GM12892 (cell line): ENCODE measurements around the gene P2RY14.

Source experiments
- POLR2A ChIP-seq: IDR thresholded peaks from 2 replicates; pipeline ENCODE4 v1.6.1; 2011; ENCODE audit warnings: low read depth, low read length, control low read depth
- POLR2AphosphoS5 ChIP-seq: IDR thresholded peaks from 2 replicates; pipeline ENCODE4 v1.6.1; 2011; ENCODE audit warnings: low read depth, low read length, control low read depth
- TAF1 ChIP-seq: IDR thresholded peaks from 2 replicates; pipeline ENCODE4 v1.6.1; 2011; ENCODE audit warnings: low read depth, mild to moderate bottlenecking, control low read depth, low read length, borderline replicate concordance

DNA sequence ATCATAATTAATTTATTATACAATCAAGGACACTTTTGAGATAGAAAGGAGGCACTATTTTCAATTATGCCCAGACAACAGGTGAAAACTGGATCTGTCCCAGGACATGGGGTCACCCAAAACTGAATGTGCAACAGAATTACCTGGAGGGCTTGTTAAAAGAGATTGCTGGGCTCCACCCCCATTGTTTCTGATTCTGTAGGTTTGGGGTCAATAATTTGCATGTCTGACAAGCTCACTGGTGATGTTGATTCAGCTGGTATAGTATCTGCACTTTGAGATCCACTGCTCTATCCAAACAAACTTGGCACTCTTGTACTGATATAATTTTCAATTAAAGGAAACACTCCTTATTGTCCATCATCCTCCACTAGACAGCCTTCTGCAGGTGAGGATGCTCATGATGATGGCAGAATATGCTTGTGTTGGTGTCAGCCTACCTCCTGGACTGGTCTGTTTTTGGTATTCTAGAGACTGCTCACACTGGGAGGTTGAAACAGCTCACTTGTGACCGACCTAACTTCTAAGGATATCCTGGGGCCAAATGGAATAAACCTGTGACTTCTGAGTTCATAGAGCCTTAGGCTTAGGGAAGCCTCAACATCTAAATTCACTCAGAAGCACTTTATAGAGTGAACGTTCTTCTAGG lies 2.2 kb downstream of the P2RY14 start:
- TF ChIP-seq POLR2A (no peak), TAF1 (no peak), POLR2AphosphoS5 (no peak)
